IPS-15b (cell line): ENCODE measurements around the gene SLC43A3.

Source experiments
- H3K27me3 ChIP-seq: one replicate; pipeline ENCODE4 v1.6.1; 2013; ENCODE audit warnings: low read length; ENCODE audit not compliant: control insufficient read depth, insufficient read depth
- H3K36me3 ChIP-seq: one replicate; pipeline ENCODE4 v1.6.1; 2013; ENCODE audit warnings: low read length; ENCODE audit not compliant: control insufficient read depth, insufficient read depth
- H3K4me1 ChIP-seq: one replicate; pipeline ENCODE4 v1.6.1; 2013; ENCODE audit warnings: mild to moderate bottlenecking, low read length; ENCODE audit not compliant: control insufficient read depth, insufficient read depth
- H3K4me3 ChIP-seq: one replicate; pipeline ENCODE4 v1.5.1; 2013; ENCODE audit warnings: low read depth, low read length
- H3K9ac ChIP-seq: one replicate; pipeline ENCODE4 v1.6.1; 2013; ENCODE audit warnings: low read depth, mild to moderate bottlenecking, low read length
- H3K9me3 ChIP-seq: one replicate; pipeline ENCODE4 v1.6.1; 2013; ENCODE audit warnings: mild to moderate bottlenecking, low read length; ENCODE audit not compliant: control insufficient read depth, insufficient read depth

The SLC43A3 gene

DNA sequence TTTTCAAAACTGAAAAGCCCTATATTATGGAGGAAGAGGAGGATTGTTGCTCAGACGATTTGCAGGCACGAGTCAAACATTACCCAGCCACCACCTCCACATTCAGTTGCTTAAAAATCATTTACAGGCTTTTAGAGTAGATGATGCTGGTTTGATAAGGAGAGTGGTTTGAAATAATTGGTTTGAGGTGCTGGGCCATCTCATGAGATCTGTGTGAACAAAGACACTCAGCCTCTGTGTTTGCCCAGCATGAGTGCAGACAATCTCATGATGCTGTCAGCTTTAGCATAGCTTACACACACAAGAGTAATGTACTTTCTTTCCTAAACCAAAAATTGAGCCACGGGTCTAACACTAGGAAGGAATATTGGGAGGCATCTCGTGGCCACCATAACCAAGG lies 4.3 kb downstream of the SLC43A3 start:
- Histone ChIP-seq H3K4me3 (no peak overlapping the region), H3K9me3 (no peaks in the 10 kb centered on the region), H3K27me3 (peaks cover 18% of the 10 kb centered on the region), H3K9ac (no peak overlapping the region), H3K4me1 (peaks cover 6% of the 10 kb centered on the region), H3K36me3 (peaks cover 15% of the 10 kb centered on the region)

GRCh38 chr11:57421805-57422204 lies 5.1 kb downstream of the SLC43A3 start:
- no peak overlapping the region for H3K9ac ChIP-seq
- peaks cover 15% of the 10 kb centered on the region for H3K36me3 ChIP-seq
- H3K4me1 ChIP-seq, result peaks cover 2% of the 10 kb centered on the region
- H3K4me3 ChIP-seq, result no peak overlapping the region
- peaks cover 14% of the 10 kb centered on the region for H3K27me3 ChIP-seq
- H3K9me3 ChIP-seq, result no peaks in the 10 kb centered on the region

DNA sequence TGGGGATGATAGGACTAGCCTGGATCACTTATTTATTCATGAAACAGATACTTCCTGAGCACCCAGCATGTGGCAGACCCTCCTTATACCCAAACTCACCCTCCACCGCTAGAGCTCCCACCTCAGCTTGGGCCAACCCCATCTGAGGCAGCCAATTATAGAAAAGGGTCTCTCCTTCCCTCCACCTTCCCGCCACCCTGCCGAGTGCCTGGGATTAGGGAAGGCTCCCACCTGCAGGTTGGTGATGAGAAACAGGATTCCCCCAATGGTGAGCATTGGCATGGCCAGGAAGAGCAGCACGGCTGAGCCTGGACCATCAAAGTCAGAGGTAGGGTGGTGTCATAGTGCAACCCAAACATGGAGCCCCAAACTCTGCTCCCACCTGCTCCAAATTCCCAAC lies 5.9 kb downstream of the SLC43A3 start:
- peaks cover 15% of the 10 kb centered on the region for H3K36me3 ChIP-seq

GRCh38 chr11:57419146-57419545 lies 7.8 kb downstream of the SLC43A3 start:
- H3K4me3 ChIP-seq, result no peak overlapping the region
- no peaks in the 10 kb centered on the region for H3K27me3 ChIP-seq
- H3K4me1 ChIP-seq, result no peaks in the 10 kb centered on the region
- peaks cover 11% of the 10 kb centered on the region for H3K36me3 ChIP-seq
- no peaks in the 10 kb centered on the region for H3K9me3 ChIP-seq
- no peak overlapping the region for H3K9ac ChIP-seq

More for the DNA sequence above, 5.9 kb downstream of the SLC43A3 start:
- Histone ChIP-seq H3K27me3 (peaks cover 8% of the 10 kb centered on the region), H3K4me1 (no peaks in the 10 kb centered on the region), H3K9me3 (no peaks in the 10 kb centered on the region), H3K9ac (no peak overlapping the region), H3K4me3 (no peak overlapping the region)

GRCh38 chr11:57418131-57418530 lies 8.8 kb downstream of the SLC43A3 start:
- Histone ChIP-seq H3K4me3 (no peak overlapping the region), H3K27me3 (no peaks in the 10 kb centered on the region), H3K9me3 (no peaks in the 10 kb centered on the region), H3K36me3 (peaks cover 16% of the 10 kb centered on the region), H3K4me1 (no peaks in the 10 kb centered on the region), H3K9ac (no peak overlapping the region)

GRCh38 chr11:57417056-57417455 lies 9.9 kb downstream of the SLC43A3 start:
- H3K9me3 ChIP-seq, result no peaks in the 10 kb centered on the region
- H3K27me3 ChIP-seq, result no peaks in the 10 kb centered on the region
- no peak overlapping the region for H3K4me3 ChIP-seq
- H3K4me1 ChIP-seq, result no peaks in the 10 kb centered on the region
- no peak overlapping the region for H3K9ac ChIP-seq
- peaks cover 16% of the 10 kb centered on the region for H3K36me3 ChIP-seq

- Histone ChIP-seq H3K4me3 (no peak overlapping the region), H3K36me3 (peaks cover 16% of the 10 kb centered on the region), H3K9ac (no peak overlapping the region), H3K4me1 (no peaks in the 10 kb centered on the region), H3K27me3 (no peaks in the 10 kb centered on the region), H3K9me3 (no peaks in the 10 kb centered on the region)
Observed at GRCh38 chr11:57416436-57416835, 10.5 kb downstream of the SLC43A3 start.

GRCh38 chr11:57414612-57415212 lies 12.2 kb downstream of the SLC43A3 start:
- no peaks in the 10 kb centered on the region for H3K4me1 ChIP-seq
- peaks cover 17% of the 10 kb centered on the region for H3K36me3 ChIP-seq
- H3K9me3 ChIP-seq, result no peaks in the 10 kb centered on the region
- H3K27me3 ChIP-seq, result no peaks in the 10 kb centered on the region
- no peak overlapping the region for H3K9ac ChIP-seq
- H3K4me3 ChIP-seq, result no peak overlapping the region

GRCh38 chr11:57413681-57414080 lies 13.2 kb downstream of the SLC43A3 start:
- peaks cover 15% of the 10 kb centered on the region for H3K36me3 ChIP-seq

DNA sequence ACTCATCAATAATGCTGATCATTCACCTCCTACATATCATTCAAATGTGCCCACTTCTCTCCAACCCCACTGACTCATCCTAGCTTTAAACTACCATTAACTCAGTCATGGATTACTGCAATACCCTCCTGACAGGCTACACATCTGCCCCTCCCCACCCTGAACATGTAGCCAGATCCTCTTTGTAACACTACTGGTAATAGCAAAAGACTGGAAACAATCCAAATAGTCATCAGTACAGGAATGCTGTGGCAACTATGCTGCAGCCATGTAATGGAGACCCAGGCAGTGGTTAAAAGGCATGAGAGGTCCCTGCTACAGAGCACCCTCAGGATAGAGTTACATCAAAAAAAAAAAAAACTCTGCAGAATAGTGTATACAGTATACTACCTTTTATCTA lies 16.6 kb downstream of the SLC43A3 start:
- H3K4me3 ChIP-seq, result no peak overlapping the region
- no peaks in the 10 kb centered on the region for H3K9me3 ChIP-seq
- H3K9ac ChIP-seq, result no peak overlapping the region
- H3K36me3 ChIP-seq, result peaks cover 21% of the 10 kb centered on the region
- no peaks in the 10 kb centered on the region for H3K4me1 ChIP-seq
- no peaks in the 10 kb centered on the region for H3K27me3 ChIP-seq

More at GRCh38 chr11:57413681-57414080, 13.2 kb downstream of the SLC43A3 start:
- Histone ChIP-seq H3K9me3 (no peaks in the 10 kb centered on the region), H3K4me1 (no peaks in the 10 kb centered on the region), H3K4me3 (no peak overlapping the region), H3K9ac (no peak overlapping the region), H3K27me3 (no peaks in the 10 kb centered on the region)

- H3K36me3 ChIP-seq, result peaks cover 18% of the 10 kb centered on the region
- no peaks in the 10 kb centered on the region for H3K9me3 ChIP-seq
- H3K27me3 ChIP-seq, result no peaks in the 10 kb centered on the region
- H3K9ac ChIP-seq, result no peak overlapping the region
- H3K4me1 ChIP-seq, result no peaks in the 10 kb centered on the region
- H3K4me3 ChIP-seq, result no peak overlapping the region
Observed at GRCh38 chr11:57409321-57410100, 17.4 kb downstream of the SLC43A3 start.

DNA sequence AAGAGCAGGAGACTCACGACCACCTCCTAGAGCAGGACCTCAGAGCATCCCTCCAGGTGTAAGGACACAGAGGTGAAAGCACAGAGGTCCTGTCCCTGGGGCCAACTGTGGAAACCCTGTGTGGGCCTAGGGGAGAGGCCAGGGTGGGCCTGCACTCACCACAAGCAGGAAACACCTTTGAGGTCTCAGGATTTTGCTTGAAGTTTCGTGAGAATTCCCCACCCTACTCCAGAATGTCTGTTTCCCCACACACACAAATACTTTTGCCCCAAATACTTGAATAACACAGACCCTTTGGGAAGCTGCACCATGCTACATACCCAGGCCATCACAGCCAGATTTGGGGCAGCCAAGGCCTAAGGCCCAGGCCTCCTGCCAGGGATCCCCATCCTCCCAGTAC lies 18.1 kb downstream of the SLC43A3 start:
- H3K27me3 ChIP-seq, result no peaks in the 10 kb centered on the region
- H3K4me3 ChIP-seq, result no peak overlapping the region
- no peaks in the 10 kb centered on the region for H3K9me3 ChIP-seq
- no peaks in the 10 kb centered on the region for H3K4me1 ChIP-seq
- peaks cover 13% of the 10 kb centered on the region for H3K36me3 ChIP-seq
- no peak overlapping the region for H3K9ac ChIP-seq
